ENCODE data around the gene CACNA1D. TPM values are rescaled to one million over a fixed set of nuclear protein-coding genes. Genes with fewer than 3 reads are reported as not detected.
A peak's percentile ranks its signal among the peaks of the same experiment; 100 is the strongest.
"Not testable (repeated sequence)": the region's sequence is repeated elsewhere in the genome, so short reads cannot be mapped to it uniquely, and the experiment has no call there.

CACNA1D gene
- polyA plus RNA-seq (2011; rRNA removed) (0.15 and 0.18 TPM in 2 replicates), polyA minus RNA-seq (2011; rRNA and poly(A)+ RNA removed) (0.09 TPM in 1 of 2 replicates, not detected in the other)

DNA sequence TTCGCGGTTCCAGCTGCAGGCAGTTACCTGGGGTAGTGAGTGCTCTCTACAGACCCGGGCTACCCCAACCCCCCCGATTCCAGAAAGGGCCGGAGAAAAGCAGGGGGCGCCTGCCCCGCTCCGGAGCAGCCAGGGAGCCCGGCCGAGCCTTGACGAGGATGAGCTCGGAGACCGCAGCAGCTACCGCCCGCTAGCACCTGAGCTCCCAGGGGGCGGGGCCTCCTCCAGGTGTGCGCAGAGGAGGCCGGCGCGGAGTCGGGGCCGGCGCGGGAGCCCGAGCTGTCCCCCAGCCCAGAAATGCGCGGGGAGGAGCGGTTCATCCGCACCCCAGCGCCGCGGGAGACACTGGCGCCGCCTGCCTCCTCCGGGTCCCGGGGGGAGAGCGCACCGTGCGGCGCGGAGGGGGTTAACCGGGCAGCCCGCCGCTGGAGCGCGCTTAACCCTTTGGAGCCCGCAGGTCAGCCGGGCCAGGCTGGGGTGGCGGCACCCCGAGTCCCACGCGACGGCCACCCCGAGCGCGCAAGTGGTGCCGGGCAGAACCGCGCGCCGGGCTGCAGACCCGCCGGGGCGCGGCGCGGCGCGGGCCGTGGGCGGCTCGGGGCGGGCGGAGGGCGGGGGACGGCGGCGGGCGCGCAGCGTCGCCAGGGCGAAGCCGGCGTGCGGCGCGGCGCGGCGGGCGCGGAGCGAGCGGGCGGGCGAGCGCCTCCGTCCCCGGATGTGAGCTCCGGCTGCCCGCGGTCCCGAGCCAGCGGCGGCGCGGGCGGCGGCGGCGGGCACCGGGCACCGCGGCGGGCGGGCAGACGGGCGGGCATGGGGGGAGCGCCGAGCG, at the start of gene CACNA1D:
TSS of gene CACNA1D (plus strand) at position 649 of the 829 bp plus-strand sequence. CDS start 556 bp downstream, outside the sequence.
- Histone ChIP-seq H3K36me3 (ENCODE audit: control insufficient read depth, insufficient read depth, low read length) (no peaks in the 10 kb centered on the region), H3K27me3 (ENCODE audit: control insufficient read depth, insufficient read depth, low read length) (peaks cover 27% of the 10 kb centered on the region), H3K4me3 (ENCODE audit: low read depth, low read length) (peak within 1 kb of the TSS; percentile 11; the same call in 1 of the 2 replicates)
- TF ChIP-seq, protein P1, sequence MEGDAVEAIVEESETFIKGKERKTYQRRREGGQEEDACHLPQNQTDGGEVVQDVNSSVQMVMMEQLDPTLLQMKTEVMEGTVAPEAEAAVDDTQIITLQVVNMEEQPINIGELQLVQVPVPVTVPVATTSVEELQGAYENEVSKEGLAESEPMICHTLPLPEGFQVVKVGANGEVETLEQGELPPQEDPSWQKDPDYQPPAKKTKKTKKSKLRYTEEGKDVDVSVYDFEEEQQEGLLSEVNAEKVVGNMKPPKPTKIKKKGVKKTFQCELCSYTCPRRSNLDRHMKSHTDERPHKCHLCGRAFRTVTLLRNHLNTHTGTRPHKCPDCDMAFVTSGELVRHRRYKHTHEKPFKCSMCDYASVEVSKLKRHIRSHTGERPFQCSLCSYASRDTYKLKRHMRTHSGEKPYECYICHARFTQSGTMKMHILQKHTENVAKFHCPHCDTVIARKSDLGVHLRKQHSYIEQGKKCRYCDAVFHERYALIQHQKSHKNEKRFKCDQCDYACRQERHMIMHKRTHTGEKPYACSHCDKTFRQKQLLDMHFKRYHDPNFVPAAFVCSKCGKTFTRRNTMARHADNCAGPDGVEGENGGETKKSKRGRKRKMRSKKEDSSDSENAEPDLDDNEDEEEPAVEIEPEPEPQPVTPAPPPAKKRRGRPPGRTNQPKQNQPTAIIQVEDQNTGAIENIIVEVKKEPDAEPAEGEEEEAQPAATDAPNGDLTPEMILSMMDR (IDR thresholded peaks at IDR 0.05; ENCODE audit: insufficient read depth, low read depth, low read length) = no peak
- no peak for DNase-seq (ENCODE audit: low read depth)
- POLR2A ChIA-PET = no interaction called here
- CTCF ChIA-PET = interaction anchor here (0.7 to 1.3 kb wide), 2 partner anchors 8 to 13 kb away, joined by 3 read pairs; no protein-coding TSS in a partner anchor

DNA sequence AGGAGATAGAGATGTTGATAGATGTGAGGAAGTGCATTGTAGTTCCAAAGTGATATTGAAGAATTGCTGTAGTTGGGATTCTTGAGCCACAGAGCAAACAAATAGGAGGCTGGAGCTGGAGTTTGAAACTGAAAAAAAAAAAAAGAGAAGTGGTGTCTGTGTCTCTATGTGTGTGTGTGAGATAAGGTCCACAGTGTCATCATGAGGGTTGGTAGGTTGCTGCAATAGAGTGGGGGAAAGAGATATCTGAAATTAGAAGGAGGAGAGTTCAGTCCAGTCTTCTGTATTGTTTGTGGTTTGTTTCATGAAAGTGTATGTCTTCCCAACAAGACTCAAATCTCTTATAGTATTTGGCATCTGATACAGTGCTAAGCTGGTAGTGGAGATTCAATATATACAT, 37.3 kb upstream of the CACNA1D start:
- H3K36me3 ChIP-seq (ENCODE audit: control insufficient read depth, insufficient read depth, low read length) = no peaks in the 10 kb centered on the region
- H3K4me3 ChIP-seq (ENCODE audit: low read depth, low read length) = no peak overlapping the region
- POLR2A ChIA-PET = no interaction called here
- TF ChIP-seq, protein P1 (IDR thresholded peaks at IDR 0.05; ENCODE audit: insufficient read depth, low read depth, low read length) = no peak
- no peak for DNase-seq (ENCODE audit: low read depth)
- CTCF ChIA-PET = interaction anchor here (0.6 kb wide), 2 partner anchors 10 to 634 kb away, joined by 3 read pairs; no protein-coding TSS in a partner anchor
- H3K27me3 ChIP-seq (ENCODE audit: control insufficient read depth, insufficient read depth, low read length) = no peaks in the 10 kb centered on the region

DNA sequence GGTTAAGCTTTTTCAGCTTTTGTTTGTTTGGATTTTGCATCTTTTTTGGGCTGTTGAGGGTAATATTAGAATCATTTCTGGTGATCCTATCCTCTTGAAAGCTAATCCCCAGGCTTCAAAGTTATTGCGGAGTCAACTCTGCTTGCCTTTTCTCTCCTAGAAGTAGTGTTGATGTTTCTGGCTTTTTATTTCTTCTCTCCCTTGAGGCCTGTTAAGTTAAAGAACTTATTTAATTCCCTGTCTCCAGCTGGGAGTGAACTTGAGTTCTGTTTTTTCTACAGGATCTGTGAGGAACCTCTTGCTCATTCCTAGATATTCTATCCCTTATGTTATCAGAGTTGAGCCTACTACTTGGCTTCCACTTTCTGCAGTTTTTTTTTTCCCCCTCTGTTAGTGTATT, 34.1 kb upstream of the CACNA1D start:
- no peak for DNase-seq (ENCODE audit: low read depth)
- POLR2A ChIA-PET = no interaction called here
- TF ChIP-seq, protein P1 (IDR thresholded peaks at IDR 0.05; ENCODE audit: insufficient read depth, low read depth, low read length) = no peak
- H3K36me3 ChIP-seq (ENCODE audit: control insufficient read depth, insufficient read depth, low read length) = no peaks in the 10 kb centered on the region
- H3K27me3 ChIP-seq (ENCODE audit: control insufficient read depth, insufficient read depth, low read length) = no peaks in the 10 kb centered on the region
- no peak overlapping the region for H3K4me3 ChIP-seq (ENCODE audit: low read depth, low read length)
- CTCF ChIA-PET = no interaction called here

DNA sequence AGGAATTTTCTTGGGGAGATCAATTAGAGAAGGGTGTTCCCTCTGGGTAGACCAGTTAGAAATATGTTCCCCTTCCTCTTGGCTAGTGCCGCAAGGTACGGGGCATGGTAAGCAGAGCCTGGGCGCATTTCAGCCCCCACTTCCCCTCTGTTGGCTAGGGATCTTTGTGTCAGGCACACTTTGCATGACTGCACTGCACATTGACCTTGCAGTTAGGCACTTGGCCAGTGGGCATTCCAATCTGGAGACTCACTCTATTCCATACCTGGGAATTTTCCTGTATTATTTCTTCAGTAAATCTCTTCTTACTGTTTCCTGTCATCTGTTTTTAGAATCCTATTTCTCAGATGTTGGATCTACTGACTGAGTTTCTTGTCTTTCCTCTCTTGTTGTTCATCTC, 30.0 kb upstream of the CACNA1D start:
- TF ChIP-seq, protein P1 (IDR thresholded peaks at IDR 0.05; ENCODE audit: insufficient read depth, low read depth, low read length) = no peak
- CTCF ChIA-PET = no interaction called here
- no peaks in the 10 kb centered on the region for H3K36me3 ChIP-seq (ENCODE audit: control insufficient read depth, insufficient read depth, low read length)
- POLR2A ChIA-PET = no interaction called here
- DNase-seq (ENCODE audit: low read depth) = no peak
- H3K4me3 ChIP-seq (ENCODE audit: low read depth, low read length) = no peak overlapping the region
- no peaks in the 10 kb centered on the region for H3K27me3 ChIP-seq (ENCODE audit: control insufficient read depth, insufficient read depth, low read length)

DNA sequence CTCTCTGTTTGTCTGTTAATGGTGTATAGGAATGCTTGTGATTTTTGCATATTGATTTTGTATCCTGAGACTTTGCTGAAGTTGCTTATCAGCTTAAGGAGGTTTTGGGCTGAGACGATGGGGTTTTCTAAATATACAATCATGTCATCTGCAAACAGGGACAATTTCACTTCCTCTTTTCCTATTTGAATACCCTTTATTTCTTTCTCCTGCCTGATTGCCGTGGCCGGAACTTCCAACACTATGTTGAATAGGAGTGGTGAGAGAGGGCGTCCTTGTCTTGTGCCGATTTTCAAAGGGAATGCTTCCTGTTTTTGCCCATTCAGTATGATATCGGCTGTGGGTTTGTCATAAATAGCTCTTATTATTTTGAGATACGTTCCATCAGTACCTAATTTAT, 24.7 kb upstream of the CACNA1D start:
- POLR2A ChIA-PET; H3K27me3 ChIP-seq (ENCODE audit: control insufficient read depth, insufficient read depth, low read length); DNase-seq (ENCODE audit: low read depth); H3K4me3 ChIP-seq (ENCODE audit: low read depth, low read length); H3K36me3 ChIP-seq (ENCODE audit: control insufficient read depth, insufficient read depth, low read length): not testable (repeated sequence)
- CTCF ChIA-PET = interaction anchor here (1.2 kb wide), 1 partner anchor 26 kb away, joined by 3 read pairs; no protein-coding TSS in a partner anchor
